ENCODE results near the gene FOXO1.
"Not testable (repeated sequence)": the region's sequence is repeated elsewhere in the genome, so short reads cannot be mapped to it uniquely, and the experiment has no call there.

Gene FOXO1

GRCh38 chr13:40665126-40666044 is 1.1 kb downstream of the FOXO1 start:
- FAIRE-seq: no peak

GRCh38 chr13:40664350-40665125 is 1.9 kb downstream of the FOXO1 start:
- no peak for FAIRE-seq

- FAIRE-seq: not testable (repeated sequence)
Observed at GRCh38 chr13:40664100-40664349, 2.4 kb downstream of the FOXO1 start.

GRCh38 chr13:40662866-40663265 is 3.6 kb downstream of the FOXO1 start:
- FAIRE-seq: no peak

- no peak for FAIRE-seq
Observed at GRCh38 chr13:40661875-40662665, 4.4 kb downstream of the FOXO1 start.

- FAIRE-seq: no peak
Observed at GRCh38 chr13:40660692-40661091, 5.7 kb downstream of the FOXO1 start.

GRCh38 chr13:40660141-40660664 is 6.2 kb downstream of the FOXO1 start:
- FAIRE-seq: no peak

- no peak for FAIRE-seq
Observed at GRCh38 chr13:40657951-40658350, 8.5 kb downstream of the FOXO1 start.

- no peak for FAIRE-seq
Observed at GRCh38 chr13:40657307-40657706, 9.1 kb downstream of the FOXO1 start.

GRCh38 chr13:40656358-40656757 is 10.1 kb downstream of the FOXO1 start:
- FAIRE-seq: no peak

- FAIRE-seq: no peak
Observed at GRCh38 chr13:40653527-40654318, 12.7 kb downstream of the FOXO1 start.

GRCh38 chr13:40652588-40652940 is 13.9 kb downstream of the FOXO1 start:
- no peak for FAIRE-seq

- FAIRE-seq: no peak
Observed at GRCh38 chr13:40651866-40652587, 14.4 kb downstream of the FOXO1 start.

GRCh38 chr13:40648841-40649240 is 17.6 kb downstream of the FOXO1 start:
- FAIRE-seq: no peak

GRCh38 chr13:40648040-40648439 is 18.4 kb downstream of the FOXO1 start:
- FAIRE-seq: no peak

GRCh38 chr13:40644838-40645604 is 21.4 kb downstream of the FOXO1 start:
- FAIRE-seq: no peak

GRCh38 chr13:40640845-40641458 is 25.5 kb downstream of the FOXO1 start:
- no peak for FAIRE-seq

- no peak for FAIRE-seq
Observed at GRCh38 chr13:40640202-40640601, 26.2 kb downstream of the FOXO1 start.

GRCh38 chr13:40639221-40639681 is 27.2 kb downstream of the FOXO1 start:
- no peak for FAIRE-seq

- FAIRE-seq: no peak
Observed at GRCh38 chr13:40637643-40638042, 28.8 kb downstream of the FOXO1 start.
